ENCODE data around the gene STX8. TPM values are rescaled to one million over a fixed set of nuclear protein-coding genes. Genes with fewer than 3 reads are reported as not detected.

STX8 gene
- total RNA-seq, 1 donor from 2014 or later: 62.8 TPM

DNA sequence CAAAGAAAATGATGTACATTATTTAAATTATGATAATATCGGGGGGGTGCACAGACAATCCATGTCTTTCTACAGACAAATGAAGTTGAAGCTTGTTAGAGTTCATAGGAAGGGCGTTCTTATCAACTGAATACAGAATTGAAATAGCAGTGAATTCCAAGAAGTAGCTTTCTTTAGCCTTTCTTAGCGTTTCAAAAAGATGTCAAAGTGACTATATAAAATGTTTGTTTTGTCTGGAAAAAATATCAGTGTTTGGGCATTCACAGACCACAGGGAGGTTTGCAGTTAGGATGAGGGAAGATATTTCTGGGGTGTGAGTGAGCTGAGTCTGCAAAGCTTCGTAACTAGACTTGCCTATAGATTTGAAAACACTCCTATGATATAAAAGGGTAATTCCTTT, 55.0 kb downstream of the STX8 start:
- no peak for DNase-seq
- intact Hi-C loops (cut with DNase I): loop anchor here (5.0 kb wide), 1 partner anchor 528 kb away; no protein-coding TSS in a partner anchor
- ATAC-seq (ENCODE audit: poor library complexity): no peak

DNA sequence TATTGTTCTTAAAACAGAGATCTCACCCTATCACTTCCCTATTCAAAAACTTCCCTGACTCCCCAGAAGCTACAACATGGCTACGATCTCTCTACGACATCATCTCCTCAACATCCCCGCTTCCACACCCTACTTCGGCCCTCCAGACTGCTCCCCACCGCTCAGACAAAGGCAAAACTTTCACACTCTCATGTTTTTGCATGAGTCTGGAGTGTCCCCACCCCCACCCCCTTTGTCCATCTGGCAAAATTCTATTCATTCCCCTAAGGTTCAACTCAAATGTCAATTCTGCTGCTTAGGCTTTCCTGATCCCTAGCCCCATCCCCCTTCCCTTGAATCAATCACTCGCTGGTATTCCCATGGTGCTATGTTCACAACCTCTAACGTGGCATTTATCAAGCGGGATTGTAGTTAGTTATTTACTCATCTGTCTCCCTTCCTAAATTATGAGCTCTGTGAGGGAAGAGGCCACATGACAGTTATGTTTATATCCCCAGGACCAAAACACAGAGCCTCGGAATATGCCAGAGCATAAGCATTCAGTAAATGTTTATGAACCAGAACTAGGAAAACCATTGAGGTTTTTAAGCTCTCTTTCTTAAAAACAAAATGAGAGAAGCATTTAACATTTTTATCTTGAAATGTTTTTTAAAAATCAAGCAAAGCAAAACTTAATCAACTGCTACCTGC, 55.9 kb downstream of the STX8 start:
- DNase-seq: no peak
- intact Hi-C loops (cut with DNase I): loop anchor here (5.0 kb wide), 1 partner anchor 527 kb away; no protein-coding TSS in a partner anchor
- no peak for ATAC-seq (ENCODE audit: poor library complexity)

DNA sequence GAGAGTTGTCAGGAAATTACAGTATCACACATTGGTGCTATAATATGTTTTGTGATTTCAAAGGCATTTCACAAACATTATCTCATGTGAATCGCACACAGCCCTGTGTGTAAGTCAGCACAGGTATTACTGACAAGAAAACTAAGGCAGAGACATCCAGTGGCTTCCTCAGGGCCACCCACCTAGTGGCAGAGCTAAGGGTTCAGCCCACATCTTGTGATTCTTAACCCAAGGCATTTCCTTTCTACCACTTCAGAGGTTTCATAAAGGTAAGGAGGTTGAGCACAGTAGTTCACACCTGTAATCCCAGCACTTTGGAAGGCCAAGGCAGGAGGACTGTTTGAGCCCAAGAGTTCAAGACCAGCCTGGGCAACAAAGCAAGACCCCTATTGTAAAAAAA, 58.2 kb downstream of the STX8 start:
- no peak for DNase-seq
- intact Hi-C loops (cut with DNase I): no loop called here

DNA sequence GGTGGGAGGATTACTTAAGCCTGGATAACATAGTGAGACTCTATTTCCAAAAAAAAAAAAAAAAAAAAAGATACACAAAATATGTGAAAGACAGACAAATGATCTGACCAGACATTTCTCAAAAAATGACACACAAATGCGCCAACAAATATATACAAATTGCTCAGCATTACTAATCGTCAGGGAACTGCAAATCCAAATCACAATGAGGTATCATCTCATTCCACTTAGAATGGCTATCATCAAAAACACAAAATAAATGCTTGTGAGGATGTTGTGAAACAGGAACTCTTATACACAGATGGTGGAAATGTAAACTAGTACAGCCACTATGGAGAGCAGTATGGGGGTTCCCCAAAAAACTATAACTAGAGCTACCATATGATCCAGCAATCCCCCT, 62.4 kb downstream of the STX8 start:
- no peak for ATAC-seq (ENCODE audit: poor library complexity)
- DNase-seq: no peak
- intact Hi-C loops (cut with DNase I): no loop called here

More for the DNA sequence above, 58.2 kb downstream of the STX8 start:
- no peak for ATAC-seq (ENCODE audit: poor library complexity)

DNA sequence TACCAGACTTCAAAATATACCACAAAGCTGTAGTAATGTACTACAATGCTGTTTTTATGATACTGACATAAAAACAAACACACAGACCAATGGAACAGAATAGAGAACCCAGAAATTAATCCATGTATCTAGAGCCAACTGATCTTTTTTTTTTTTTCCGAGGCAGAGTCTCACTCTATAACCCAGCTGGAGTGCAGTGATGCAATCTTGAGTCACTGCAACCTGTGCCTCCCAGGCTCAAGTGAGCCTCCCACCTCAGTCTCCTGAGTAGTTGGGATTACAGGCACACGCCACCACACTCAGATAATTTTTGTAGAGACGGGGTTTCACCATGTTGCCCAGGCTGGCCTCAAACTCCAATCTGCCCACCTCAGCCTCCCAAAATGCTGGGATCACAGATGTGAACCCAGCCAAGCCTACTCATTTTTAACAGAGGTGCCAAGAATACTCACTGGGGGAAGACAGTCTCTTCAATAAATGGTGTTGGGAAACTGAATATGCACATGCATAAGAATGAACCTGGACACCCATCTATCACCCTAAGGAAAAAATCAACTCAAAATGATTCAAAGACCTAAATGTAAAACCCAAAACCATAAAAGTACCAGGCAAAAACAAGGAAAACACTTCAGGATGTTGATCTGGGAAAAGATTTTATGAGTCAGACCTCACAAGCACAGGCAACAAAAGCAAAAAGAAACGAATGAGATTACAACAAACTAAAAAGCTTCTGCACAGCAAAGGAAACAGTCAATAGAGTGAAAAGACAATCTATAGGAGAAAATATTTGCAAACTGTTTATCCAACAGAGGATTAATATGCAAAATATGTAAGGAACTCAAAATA, 63.1 kb downstream of the STX8 start:
- DNase-seq (no peak), ATAC-seq (ENCODE audit: poor library complexity) (no peak)
- intact Hi-C loops (cut with DNase I): no loop called here

DNA sequence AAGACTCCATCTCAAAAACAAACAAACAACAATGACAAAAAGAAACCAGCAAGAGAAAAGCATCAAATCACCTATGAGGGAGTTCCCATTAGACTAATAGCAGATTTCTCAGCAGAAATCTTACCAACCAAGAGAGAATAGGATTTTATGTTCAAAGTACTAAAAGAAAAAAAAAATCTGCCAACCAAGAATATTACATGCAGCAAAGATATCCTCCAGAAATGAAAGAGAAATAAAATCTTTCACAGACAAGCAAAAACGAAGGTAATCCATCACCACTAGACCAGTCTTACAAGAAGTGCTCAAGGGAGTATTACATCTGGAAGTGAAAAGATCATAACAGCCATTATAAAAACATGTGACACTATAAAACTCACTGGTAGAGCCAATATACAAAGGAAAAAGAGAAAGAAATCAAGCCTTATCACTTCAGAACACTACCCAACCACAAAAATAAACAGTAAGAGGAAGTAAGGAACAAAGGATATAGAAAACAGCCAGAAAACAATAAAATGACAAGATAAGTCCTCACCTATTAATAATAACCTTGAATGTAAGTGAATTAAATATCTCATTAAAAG, 66.3 kb downstream of the STX8 start:
- intact Hi-C loops (cut with DNase I): no loop called here
- ATAC-seq (ENCODE audit: poor library complexity): no peak
- no peak for DNase-seq

DNA sequence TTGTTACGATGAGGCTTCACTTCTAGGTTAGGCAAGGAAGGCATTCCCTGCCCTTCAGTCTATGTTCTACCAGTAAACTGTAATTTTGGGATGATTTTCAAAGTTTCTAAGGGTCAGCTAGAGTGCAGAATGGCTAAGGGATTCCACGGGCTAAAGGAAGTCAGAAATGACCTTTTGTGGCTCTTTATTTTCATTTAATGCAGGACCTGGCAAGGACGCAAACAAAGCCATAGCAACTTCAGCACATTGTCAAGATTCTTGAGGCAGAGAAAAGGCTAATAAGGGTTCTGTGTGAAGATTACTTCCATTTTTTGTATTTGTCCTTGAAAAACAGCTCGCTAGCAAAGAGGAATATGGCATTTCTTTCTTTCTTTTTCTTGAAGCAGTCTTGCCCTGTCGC, 76.6 kb downstream of the STX8 start:
- ATAC-seq (ENCODE audit: poor library complexity): no peak
- intact Hi-C loops (cut with DNase I): no loop called here
- no peak for DNase-seq

DNA sequence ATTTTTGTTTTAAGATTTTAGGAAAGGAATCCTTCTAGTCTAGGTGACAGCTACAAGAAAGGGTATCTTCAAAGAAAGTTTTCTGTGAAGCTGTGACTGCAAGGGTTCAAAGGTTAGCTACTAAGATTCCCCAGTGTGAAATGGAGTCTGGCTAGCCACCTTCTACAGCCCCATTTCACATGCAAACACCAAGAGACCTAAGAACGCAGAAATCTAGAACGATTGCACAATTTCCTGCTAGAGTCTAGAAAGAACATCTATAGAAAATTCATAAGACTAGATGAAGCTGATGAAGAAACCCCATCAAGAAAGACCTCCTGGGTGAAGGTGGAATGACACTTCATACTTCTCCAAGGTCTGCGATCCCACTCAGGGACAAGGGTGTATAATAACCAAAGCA, 77.1 kb downstream of the STX8 start:
- intact Hi-C loops (cut with DNase I): no loop called here

DNA sequence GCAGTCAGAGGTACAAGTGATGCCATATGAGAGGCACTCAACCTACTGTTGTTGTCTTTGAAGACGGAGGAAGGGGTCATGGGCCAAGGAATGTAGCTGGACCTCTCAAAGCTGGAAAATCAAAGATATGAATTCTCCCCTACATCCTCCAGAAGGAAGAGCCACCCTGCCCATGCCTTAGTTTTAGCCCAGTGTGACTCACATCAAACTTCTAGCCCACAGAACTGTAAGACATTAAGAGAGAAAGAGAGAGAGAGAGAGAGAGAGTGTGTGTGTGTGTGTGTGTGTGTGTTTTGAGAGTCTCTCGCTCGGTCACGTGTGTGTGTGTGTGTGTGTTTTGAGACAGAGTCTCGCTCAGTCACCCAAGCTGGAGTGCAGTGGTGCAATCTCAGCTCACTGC, 87.1 kb downstream of the STX8 start:
- DNase-seq (no peak), ATAC-seq (ENCODE audit: poor library complexity) (no peak)
- intact Hi-C loops (cut with DNase I): no loop called here

More for the DNA sequence above, 77.1 kb downstream of the STX8 start:
- ATAC-seq (ENCODE audit: poor library complexity) (no peak), DNase-seq (no peak)

DNA sequence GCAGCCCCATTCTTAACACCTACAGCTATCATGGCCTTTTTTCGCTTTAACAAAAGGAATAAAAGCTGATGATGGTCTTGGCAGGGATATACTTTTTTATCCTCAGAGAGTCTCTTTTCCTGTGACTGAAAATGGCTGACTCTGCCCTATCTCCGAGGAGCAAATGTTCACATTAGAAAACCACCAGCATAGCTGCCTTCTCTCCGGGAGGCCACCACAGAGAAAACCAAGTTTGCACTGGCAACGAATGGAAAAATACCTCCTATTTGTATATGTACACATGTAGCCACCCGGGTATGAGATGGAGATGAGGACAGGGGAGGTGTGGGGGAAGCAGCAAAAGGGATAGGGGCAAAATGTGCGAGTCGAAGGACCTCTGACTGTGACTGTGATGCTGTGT, 88.2 kb downstream of the STX8 start:
- no peak for DNase-seq
- intact Hi-C loops (cut with DNase I): no loop called here
- ATAC-seq (ENCODE audit: poor library complexity): no peak

DNA sequence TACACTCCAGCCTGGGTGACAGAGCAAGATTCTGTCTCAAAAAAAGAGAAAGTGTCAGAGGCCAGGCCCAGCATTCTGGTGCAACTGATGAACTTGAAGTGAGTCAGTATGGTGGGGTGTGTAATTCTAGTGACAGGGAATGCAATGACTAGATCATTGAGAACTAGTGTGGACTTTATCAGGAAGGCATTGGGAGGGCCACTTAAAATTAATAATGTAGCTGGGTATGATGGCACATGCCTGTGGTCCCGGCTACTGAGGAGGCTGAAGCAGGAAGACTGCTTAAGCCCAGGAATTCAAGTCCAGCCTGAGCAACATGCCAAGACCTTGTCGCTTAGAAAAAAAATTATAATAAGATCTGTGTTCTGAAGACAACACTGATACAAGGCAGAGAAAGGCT, 90.8 kb downstream of the STX8 start:
- DNase-seq (no peak), ATAC-seq (ENCODE audit: poor library complexity) (no peak)
- intact Hi-C loops (cut with DNase I): no loop called here

DNA sequence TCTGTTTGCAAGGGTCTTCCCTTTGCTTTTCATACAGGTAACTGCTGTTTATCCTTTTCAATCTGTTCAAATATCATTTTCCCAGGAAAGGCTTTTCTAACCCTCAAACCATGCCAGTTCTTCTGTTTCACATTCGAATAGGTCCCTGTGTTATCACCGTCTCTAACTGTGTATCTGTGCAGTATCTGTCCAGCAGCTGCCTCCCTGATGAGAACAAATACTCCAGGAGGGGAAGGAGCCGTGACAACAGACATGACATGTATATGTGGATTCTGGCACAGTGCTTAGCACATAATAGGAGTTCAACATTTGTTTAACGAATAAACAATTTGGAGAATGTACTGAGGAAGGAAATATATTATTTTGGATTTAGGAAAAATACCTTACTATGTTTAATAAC, 95.7 kb downstream of the STX8 start:
- intact Hi-C loops (cut with DNase I): no loop called here
- ATAC-seq (ENCODE audit: poor library complexity) (no peak), DNase-seq (no peak)

DNA sequence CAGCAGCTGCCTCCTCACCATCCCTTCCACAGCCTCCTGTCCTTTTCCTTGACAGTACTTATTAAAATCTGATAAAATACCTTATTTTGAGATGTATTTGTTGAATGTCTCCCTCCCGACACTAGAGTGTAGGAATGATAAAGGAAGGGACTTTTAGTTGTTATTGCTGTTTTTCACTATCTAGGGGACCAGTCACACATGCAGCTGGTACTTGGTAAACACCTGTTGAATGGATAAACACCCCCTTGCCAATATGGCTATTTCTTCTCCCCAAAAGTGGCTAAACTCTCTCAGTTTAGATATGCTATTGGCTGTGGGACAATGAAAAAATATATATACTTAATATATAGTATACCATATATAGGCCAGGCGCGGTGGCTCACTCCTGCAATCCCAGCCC, 96.7 kb downstream of the STX8 start:
- DNase-seq: no peak
- intact Hi-C loops (cut with DNase I): no loop called here
- no peak for ATAC-seq (ENCODE audit: poor library complexity)

DNA sequence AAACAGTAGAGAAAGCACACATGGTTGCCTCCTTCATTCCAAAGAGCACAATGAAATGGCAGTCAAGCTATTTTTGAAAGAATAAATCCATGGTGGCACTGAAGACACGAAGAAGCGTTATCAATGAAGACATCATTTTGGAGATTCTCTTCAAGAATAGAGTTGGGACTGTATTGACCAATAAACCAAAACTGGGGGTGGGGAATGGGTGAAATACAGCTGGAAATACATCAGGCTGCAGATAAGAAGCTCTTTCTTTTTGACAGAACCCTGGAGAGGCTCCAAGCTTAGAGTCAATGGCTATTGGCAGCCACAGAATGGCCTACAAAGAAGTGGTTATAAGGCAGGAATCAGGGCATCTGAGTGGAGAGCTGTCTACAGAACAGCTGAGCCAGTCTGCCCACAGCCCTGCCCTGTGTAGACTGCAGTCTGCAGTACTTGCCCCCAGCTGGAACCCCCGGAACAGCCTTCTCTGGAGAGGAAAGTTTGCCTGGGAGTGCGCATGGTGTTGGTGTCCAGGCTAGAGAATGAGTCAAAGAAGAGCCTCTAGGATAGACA, 100.4 kb downstream of the STX8 start:
- DNase-seq (no peak), ATAC-seq (ENCODE audit: poor library complexity) (no peak)

DNA sequence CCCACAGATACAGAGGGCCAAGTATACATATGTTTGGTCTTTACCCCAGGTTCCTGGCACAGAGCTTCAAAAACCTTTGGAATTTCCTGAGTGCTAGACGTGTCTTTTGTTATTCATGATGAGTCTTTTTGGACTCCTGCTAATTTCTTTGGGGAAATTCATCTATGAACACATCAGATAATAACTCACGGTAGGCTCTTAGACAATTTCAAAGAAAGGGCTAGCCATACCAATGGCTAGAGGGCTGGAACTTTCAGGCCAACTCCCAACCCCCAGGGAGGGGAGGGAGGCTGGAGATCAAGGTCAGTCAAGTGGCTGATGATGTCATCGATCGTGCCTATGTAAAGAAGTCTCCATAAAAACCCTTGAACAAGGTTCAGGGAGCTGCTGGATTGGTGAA, 101.9 kb downstream of the STX8 start:
- intact Hi-C loops (cut with DNase I): no loop called here
- DNase-seq: no peak
- ATAC-seq (ENCODE audit: poor library complexity): no peak

More for the DNA sequence above, 100.4 kb downstream of the STX8 start:
- intact Hi-C loops (cut with DNase I): no loop called here

DNA sequence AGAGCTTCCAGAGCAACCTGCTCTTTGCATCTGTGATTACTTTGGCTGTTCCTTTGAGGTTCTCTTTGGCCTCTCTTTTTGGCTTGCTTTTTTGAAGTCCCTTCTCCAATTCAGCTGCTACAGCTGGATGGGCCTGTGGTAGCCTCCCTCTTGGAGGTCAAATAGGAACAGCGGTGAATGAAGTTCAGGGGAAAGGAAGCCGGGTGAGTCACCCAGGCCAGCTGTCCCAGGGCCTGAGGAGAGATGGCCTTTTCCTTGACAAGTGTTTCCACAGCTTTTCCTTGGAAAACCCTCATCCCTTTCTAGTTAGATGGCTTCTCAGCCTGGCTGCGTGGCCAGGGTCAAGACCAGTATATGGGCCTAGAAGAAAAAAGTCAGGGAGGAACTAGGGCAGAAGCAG, 103.1 kb downstream of the STX8 start:
- ATAC-seq (ENCODE audit: poor library complexity) (peak; percentile 83), DNase-seq (no peak)
- intact Hi-C loops (cut with DNase I): no loop called here

DNA sequence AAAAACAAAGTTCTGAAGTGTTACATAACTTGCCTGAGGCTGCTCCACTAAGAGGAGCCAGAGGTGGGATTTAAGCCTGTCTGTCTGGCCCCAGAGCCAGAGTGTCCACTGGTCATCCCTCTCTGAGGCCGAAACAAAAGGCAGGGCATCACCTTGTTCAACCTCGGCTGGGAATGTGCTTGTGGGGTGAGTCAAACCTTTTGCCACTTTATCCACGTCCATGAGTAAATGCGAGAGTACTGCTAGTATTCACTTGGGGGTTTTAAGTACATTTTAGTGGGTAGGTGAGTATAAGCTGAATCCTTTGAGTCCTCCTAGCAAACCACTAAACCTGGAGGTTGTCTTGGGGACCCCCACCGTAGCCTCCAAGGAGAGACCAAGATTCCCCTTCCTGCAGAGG, 103.5 kb downstream of the STX8 start:
- ATAC-seq (ENCODE audit: poor library complexity) (no peak), DNase-seq (no peak)
- intact Hi-C loops (cut with DNase I): no loop called here

DNA sequence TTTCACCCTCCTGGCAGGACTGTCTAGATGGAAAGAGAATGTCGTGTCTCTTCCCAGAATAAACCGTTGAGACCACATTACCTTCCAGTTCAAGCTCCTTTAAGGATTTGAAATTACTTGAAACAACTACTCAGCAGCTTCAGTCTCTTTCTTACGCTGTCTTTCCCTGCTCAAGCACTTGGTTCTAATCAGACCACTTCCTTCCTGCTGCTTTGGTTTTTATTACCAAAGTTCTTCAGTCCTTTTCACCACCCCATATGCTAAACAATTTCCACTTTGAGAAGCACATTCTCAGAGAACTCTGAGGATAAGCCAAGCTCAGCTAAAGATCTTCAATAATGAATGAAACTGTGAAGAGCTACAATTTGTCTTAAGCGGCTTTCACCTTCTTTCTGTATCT, 105.4 kb downstream of the STX8 start:
- ATAC-seq (ENCODE audit: poor library complexity) (no peak), DNase-seq (no peak)
- intact Hi-C loops (cut with DNase I): no loop called here

DNA sequence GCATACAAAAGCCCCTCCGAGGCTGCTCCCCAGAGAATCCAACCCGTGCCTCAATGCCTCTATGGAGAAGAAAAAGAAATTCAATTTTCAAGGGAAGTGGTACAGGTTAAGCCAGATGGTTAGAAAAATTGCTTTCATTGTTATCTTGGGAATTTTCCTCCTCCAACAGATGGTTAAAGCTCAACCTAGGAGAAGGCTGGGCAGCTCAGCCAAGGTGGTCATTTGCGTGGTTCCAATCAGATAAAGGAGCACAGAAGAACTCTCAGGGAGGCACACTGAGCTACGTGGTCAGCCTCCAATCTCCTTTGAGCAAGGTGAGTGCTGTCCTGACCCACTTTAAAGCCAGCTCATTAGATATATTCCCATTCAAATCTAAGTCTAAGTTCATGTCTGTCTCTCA, 106.7 kb downstream of the STX8 start:
- intact Hi-C loops (cut with DNase I): no loop called here
- no peak for ATAC-seq (ENCODE audit: poor library complexity)
- DNase-seq: no peak

DNA sequence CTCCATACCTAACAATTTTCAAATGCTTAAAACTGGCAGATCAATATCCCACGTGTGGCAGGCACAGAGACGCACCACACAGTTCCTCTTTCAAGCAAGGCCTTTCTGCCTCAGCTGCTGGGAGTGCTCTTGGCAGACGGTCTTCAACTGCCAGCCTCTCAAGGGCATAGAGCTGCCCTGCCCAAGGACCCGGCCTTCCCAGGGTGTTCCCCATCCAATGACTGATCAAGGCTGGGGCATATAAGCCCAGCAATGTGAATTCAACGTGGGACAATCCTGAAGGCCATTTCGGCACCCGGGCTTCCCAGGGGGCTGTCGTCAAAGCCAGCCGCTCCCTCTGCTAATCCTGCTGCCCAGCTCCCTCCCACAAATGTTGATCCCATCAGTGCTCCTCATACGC, 107.1 kb downstream of the STX8 start:
- ATAC-seq (ENCODE audit: poor library complexity) (peak; percentile 32), DNase-seq (no peak)
- intact Hi-C loops (cut with DNase I): no loop called here
